Measurements from ENCODE around the gene USP25.

The USP25 gene

GRCh38 chr21:15713412-15713811 lies 16.4 kb upstream of the USP25 start:
- ChIA-PET POLR2A (no interaction called here), CTCF (no interaction called here)
- TF ChIP-seq LEF1 (IDR thresholded peaks at IDR 0.05; ENCODE audit: borderline replicate concordance) (no peak), FOXK2 (IDR thresholded peaks at IDR 0.05) (no peak), PKNOX1 (IDR thresholded peaks at IDR 0.05) (no peak), BHLHE40 (IDR thresholded peaks at IDR 0.05; ENCODE audit: borderline replicate concordance) (no peak), ELF4 (IDR thresholded peaks at IDR 0.05) (no peak), FOXA1 (IDR thresholded peaks at IDR 0.05) (no peak), SP1 (IDR thresholded peaks at IDR 0.05) (no peak), TARDBP (IDR thresholded peaks at IDR 0.05) (no peak), CTBP1 (IDR thresholded peaks at IDR 0.05; ENCODE audit: borderline replicate concordance) (no peak), FOXM1 (IDR thresholded peaks at IDR 0.05; ENCODE audit: borderline replicate concordance) (no peak), L3MBTL2 (conservative IDR thresholded peaks at IDR 0.05) (no peak), HDGF (IDR thresholded peaks at IDR 0.05; ENCODE audit: borderline replicate concordance) (no peak), SUZ12 (IDR thresholded peaks at IDR 0.05) (no peak), ARNT (IDR thresholded peaks at IDR 0.05) (no peak), ZNF384 (IDR thresholded peaks at IDR 0.05) (no peak)
- no peak for DNase-seq (ENCODE audit: extremely low spot score)

GRCh38 chr21:15718711-15719110 lies 11.1 kb upstream of the USP25 start:
- DNase-seq (ENCODE audit: extremely low spot score), result no peak
- ChIA-PET CTCF (no interaction called here), POLR2A (no interaction called here)
- no peak for TF ChIP-seq SUZ12 (IDR thresholded peaks at IDR 0.05)
- no peak for TF ChIP-seq NFRKB (IDR thresholded peaks at IDR 0.05)
- TF ChIP-seq L3MBTL2 (conservative IDR thresholded peaks at IDR 0.05), result no peak
- TF ChIP-seq FOXA1 (IDR thresholded peaks at IDR 0.05), result no peak
- TF ChIP-seq LEF1 (IDR thresholded peaks at IDR 0.05; ENCODE audit: borderline replicate concordance), result no peak
- no peak for TF ChIP-seq PKNOX1 (IDR thresholded peaks at IDR 0.05)
- TF ChIP-seq BHLHE40 (IDR thresholded peaks at IDR 0.05; ENCODE audit: borderline replicate concordance), result no peak
- no peak for TF ChIP-seq ELF4 (IDR thresholded peaks at IDR 0.05)

GRCh38 chr21:15719976-15720375 lies 9.8 kb upstream of the USP25 start:
- CTCF ChIA-PET, result no interaction called here
- no peak for DNase-seq (ENCODE audit: extremely low spot score)
- TF ChIP-seq FOXM1 (IDR thresholded peaks at IDR 0.05; ENCODE audit: borderline replicate concordance) (no peak), NFRKB (IDR thresholded peaks at IDR 0.05) (no peak), HDGF (IDR thresholded peaks at IDR 0.05; ENCODE audit: borderline replicate concordance) (no peak), CTBP1 (IDR thresholded peaks at IDR 0.05; ENCODE audit: borderline replicate concordance) (no peak), ARNT (IDR thresholded peaks at IDR 0.05) (no peak), ZNF384 (IDR thresholded peaks at IDR 0.05) (no peak), FOXA1 (IDR thresholded peaks at IDR 0.05) (no peak), FOXK2 (IDR thresholded peaks at IDR 0.05) (no peak), TARDBP (IDR thresholded peaks at IDR 0.05) (no peak), SUZ12 (IDR thresholded peaks at IDR 0.05) (no peak), LEF1 (IDR thresholded peaks at IDR 0.05; ENCODE audit: borderline replicate concordance) (no peak), SP1 (IDR thresholded peaks at IDR 0.05) (no peak), PKNOX1 (IDR thresholded peaks at IDR 0.05) (no peak), BHLHE40 (IDR thresholded peaks at IDR 0.05; ENCODE audit: borderline replicate concordance) (no peak), ELF4 (IDR thresholded peaks at IDR 0.05) (no peak), L3MBTL2 (conservative IDR thresholded peaks at IDR 0.05) (no peak)
- POLR2A ChIA-PET, result no interaction called here

DNA sequence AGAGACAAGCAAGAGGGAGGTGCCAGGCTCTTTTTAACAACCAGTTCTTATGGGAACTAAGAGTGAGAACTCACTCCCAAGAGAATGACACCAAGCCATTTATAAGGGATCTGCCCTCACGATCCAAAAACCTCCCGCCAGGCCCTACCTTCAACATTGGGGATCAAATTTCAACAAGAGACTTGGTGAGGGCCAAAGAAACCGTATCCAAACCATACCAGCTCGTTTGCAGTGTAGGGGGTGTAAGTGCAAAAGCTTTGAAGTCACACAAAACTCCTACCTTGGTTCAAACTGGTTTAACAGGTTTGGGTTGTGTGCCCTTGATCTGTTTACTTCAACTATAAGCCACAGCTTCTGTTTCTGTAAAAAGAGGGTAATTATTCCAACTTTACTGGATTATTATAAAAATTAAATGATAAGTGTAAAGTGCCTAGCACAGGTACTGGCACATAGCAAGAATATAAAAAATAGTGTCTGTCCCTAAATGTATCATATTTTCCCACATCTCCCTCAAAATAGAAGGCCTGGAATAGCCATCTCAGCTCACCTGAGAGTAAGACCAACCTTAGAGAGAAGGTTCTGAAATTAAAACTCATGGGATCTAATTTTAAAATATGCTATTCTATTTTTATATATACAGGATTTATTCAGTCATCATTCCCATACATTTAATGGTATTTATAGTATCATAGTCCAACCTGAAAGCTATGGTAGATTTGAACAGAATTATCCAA lies 7.0 kb upstream of the USP25 start:
- ChIA-PET POLR2A (no interaction called here), CTCF (interaction anchor here (0.7 kb wide), 1 partner anchor 14 kb away, joined by 4 read pairs; no protein-coding TSS in a partner anchor)
- DNase-seq (ENCODE audit: extremely low spot score), result no peak
- TF ChIP-seq SUZ12 (IDR thresholded peaks at IDR 0.05), result no peak
- TF ChIP-seq L3MBTL2 (conservative IDR thresholded peaks at IDR 0.05), result no peak
- TF ChIP-seq ARNT (IDR thresholded peaks at IDR 0.05), result no peak
- TF ChIP-seq BHLHE40 (IDR thresholded peaks at IDR 0.05; ENCODE audit: borderline replicate concordance), result no peak
- no peak for TF ChIP-seq ELF4 (IDR thresholded peaks at IDR 0.05)
- no peak for TF ChIP-seq NFRKB (IDR thresholded peaks at IDR 0.05)
- TF ChIP-seq FOXM1 (IDR thresholded peaks at IDR 0.05; ENCODE audit: borderline replicate concordance), result no peak
- no peak for TF ChIP-seq TARDBP (IDR thresholded peaks at IDR 0.05)
- TF ChIP-seq LEF1 (IDR thresholded peaks at IDR 0.05; ENCODE audit: borderline replicate concordance), result no peak
- no peak for TF ChIP-seq PKNOX1 (IDR thresholded peaks at IDR 0.05)
- TF ChIP-seq ZNF384 (IDR thresholded peaks at IDR 0.05), result no peak
- no peak for TF ChIP-seq HDGF (IDR thresholded peaks at IDR 0.05; ENCODE audit: borderline replicate concordance)
- TF ChIP-seq FOXA1 (IDR thresholded peaks at IDR 0.05), result no peak
- TF ChIP-seq FOXK2 (IDR thresholded peaks at IDR 0.05), result no peak
- TF ChIP-seq SP1 (IDR thresholded peaks at IDR 0.05), result no peak
- TF ChIP-seq CTBP1 (IDR thresholded peaks at IDR 0.05; ENCODE audit: borderline replicate concordance), result no peak

DNA sequence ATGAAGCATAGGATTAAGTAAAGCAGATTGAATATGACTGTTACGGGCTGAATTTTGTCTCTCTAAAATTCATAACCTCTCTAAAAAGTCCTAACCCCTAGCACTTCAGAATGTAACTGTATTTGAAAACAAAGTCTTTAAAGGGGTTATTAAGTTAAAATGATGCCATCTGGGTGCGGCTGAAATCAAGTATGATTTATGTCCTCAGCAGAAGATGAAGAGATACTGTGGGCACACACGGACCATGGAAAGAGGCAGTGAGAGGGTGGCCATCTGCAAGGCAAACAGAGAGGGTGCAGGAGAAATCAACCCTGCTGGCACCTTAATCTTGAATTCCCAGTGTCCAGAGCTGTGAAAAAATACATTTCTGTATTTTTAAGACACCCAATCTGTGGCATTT lies 3.8 kb upstream of the USP25 start:
- ChIA-PET CTCF (no interaction called here), POLR2A (no interaction called here)
- TF ChIP-seq CTBP1 (IDR thresholded peaks at IDR 0.05; ENCODE audit: borderline replicate concordance) (no peak), SP1 (IDR thresholded peaks at IDR 0.05) (no peak)
- DNase-seq (ENCODE audit: extremely low spot score), result no peak

Measured in HEK293T (cell line).